GM23338 (cell line): ENCODE measurements around the gene ALPI.

Source experiments
- CREB1 ChIP-seq: fragments of 250-450 bp; sonication (Bioruptor Pico); IDR thresholded peaks from 2 replicates; pipeline ENCODE4 v1.5.0; 2020; ENCODE audit warnings: low read depth, mild to moderate bottlenecking, moderate library complexity
- CTCF ChIP-seq, 2 experiments: fragments of 200-600 bp in 1 of 2; sonication (generic) in 1 of 2; conservative IDR thresholded peaks; 2 replicates each; pipeline versions ENCODE4 v1.5.1 to v1.6.1; 2016 to 2017; ENCODE audit warnings: antibody characterized with exemption in 2 of 2, low read depth in 2 of 2, mild to moderate bottlenecking in 2 of 2, moderate library complexity in 1 of 2
- ETS1 ChIP-seq: IDR thresholded peaks from 2 replicates; pipeline ENCODE4 v1.6.1; 2016; ENCODE audit warnings: antibody characterized with exemption
- EZH2 ChIP-seq: fragments of 200-600 bp; sonication (generic); IDR thresholded peaks from one replicate; pipeline ENCODE4 v1.8.0; 2017; ENCODE audit warnings: antibody characterized with exemption, mild to moderate bottlenecking, low read depth; ENCODE audit not compliant: unreplicated experiment
- EZH2phosphoT487 ChIP-seq: fragments of 200-600 bp; sonication (generic); IDR thresholded peaks from one replicate; pipeline ENCODE4 v1.8.1; 2018; ENCODE audit warnings: antibody characterized with exemption; ENCODE audit not compliant: unreplicated experiment
- JUNB ChIP-seq: IDR thresholded peaks from one replicate; pipeline ENCODE4 v1.6.1; 2016; ENCODE audit warnings: antibody characterized with exemption; ENCODE audit not compliant: unreplicated experiment
- NANOG ChIP-seq: IDR thresholded peaks from 2 replicates; pipeline ENCODE4 v1.6.1; 2016; ENCODE audit warnings: antibody characterized with exemption, borderline replicate concordance
- POLR2AphosphoS5 ChIP-seq: IDR thresholded peaks from 2 replicates; pipeline ENCODE4 v1.6.1; 2016; ENCODE audit warnings: antibody characterized with exemption, low read depth
- REST ChIP-seq: IDR thresholded peaks from one replicate; pipeline ENCODE4 v1.6.1; 2018; ENCODE audit warnings: antibody characterized with exemption; ENCODE audit not compliant: unreplicated experiment
- STAT1 ChIP-seq: IDR thresholded peaks from one replicate; pipeline ENCODE4 v1.6.1; 2016; ENCODE audit warnings: antibody characterized with exemption; ENCODE audit not compliant: unreplicated experiment
- ZNF331 ChIP-seq: fragments of 250-450 bp; sonication (Bioruptor Pico); IDR thresholded peaks from 2 replicates; pipeline ENCODE4 v1.5.0; 2020; ENCODE audit warnings: low read depth, mild to moderate bottlenecking, moderate library complexity

- TF ChIP-seq ETS1 (no peak), REST (no peak), CTCF (conservative IDR thresholded peaks at IDR 0.05; ENCODE audit: low read depth in 2 of 2) (no peak), CREB1 (CRISPR knock-in tag) (no peak), POLR2AphosphoS5 (no peak), EZH2 (no peak), STAT1 (no peak), ZNF331 (CRISPR knock-in tag) (no peak), JUNB (no peak), NANOG (no peak), EZH2phosphoT487 (no peak)
Observed at GRCh38 chr2:232502511-232502910, 46.6 kb downstream of the ALPI start.
